Umbilical cord (tissue), 1 donor: Measurements from ENCODE around the gene OR10J1. TPM values are rescaled to one million over a fixed set of nuclear protein-coding genes. Genes with fewer than 3 reads are reported as not detected.

Source experiments
- total RNA-seq: library from RNA; depleted of rRNA; stranded (reverse); fragments of >200 nt; gene quantifications from one replicate; pipeline ENCODE4 v1.2.3, GENCODE V29; 2014; ENCODE audit warnings: low replicate concordance; ENCODE audit not compliant: insufficient read depth

The OR10J1 gene
- total RNA-seq, 1 donor from 2014 or later = 6.7 TPM

Other genes with a start within 250 kb of the OR10J1 start
- 8.4 TPM for gene ACKR1, start 234.8 kb upstream of the OR10J1 start, total RNA-seq
- gene FCER1A, start 137.4 kb upstream of the OR10J1 start, total RNA-seq = 2.9 TPM
- gene OR10J4, start 7.5 kb upstream of the OR10J1 start, total RNA-seq = not detected
- not detected for gene OR10J5, start 96.3 kb downstream of the OR10J1 start, total RNA-seq
- gene APCS, start 148.1 kb downstream of the OR10J1 start, total RNA-seq = 3.9 TPM